Astrocyte (in vitro differentiated cells and primary cell): ENCODE results near the gene HOXA13. TPM values are rescaled to one million over a fixed set of nuclear protein-coding genes. Genes with fewer than 3 reads are reported as not detected.

Experiments
- DNase-seq: peaks from one replicate; pipeline ENCODE4 v3.0.0-alpha.2; 2010; ENCODE audit warnings: low read depth
- FAIRE-seq: peaks from 2 replicates; lab custom pipeline; 2011; peaks lifted over from hg19 to GRCh38; lab: Jason Lieb, UNC
- H2AFZ ChIP-seq: 2 replicates; pipeline ENCODE4 v1.6.0; 2012; ENCODE audit warnings: low read depth, low read length, inconsistent platforms
- H3K27ac ChIP-seq: 2 replicates; pipeline ENCODE4 v1.5.1; 2011; ENCODE audit warnings: low read depth, low read length, inconsistent platforms
- H3K27me3 ChIP-seq: 2 replicates; pipeline ENCODE4 v1.6.0; 2011; ENCODE audit warnings: low read length, inconsistent platforms; ENCODE audit not compliant: insufficient read depth
- H3K36me3 ChIP-seq: 2 replicates; pipeline ENCODE4 v1.5.1; 2011; ENCODE audit warnings: low read length, inconsistent platforms; ENCODE audit not compliant: insufficient read depth
- H3K4me1 ChIP-seq: 2 replicates; pipeline ENCODE4 v1.5.1; 2011; ENCODE audit warnings: low read length, inconsistent platforms; ENCODE audit not compliant: insufficient read depth
- H3K4me2 ChIP-seq: 2 replicates; pipeline ENCODE4 v1.6.0; 2012; ENCODE audit warnings: low read length, inconsistent platforms
- H3K4me3 ChIP-seq: 2 replicates; pipeline ENCODE4 v1.5.1; 2011; ENCODE audit warnings: low read depth, mild to moderate bottlenecking, low read length, inconsistent platforms; ENCODE audit not compliant: insufficient read depth
- H3K79me2 ChIP-seq: 2 replicates; pipeline ENCODE4 v1.6.0; 2012; ENCODE audit warnings: mild to moderate bottlenecking, low read length, inconsistent platforms; ENCODE audit not compliant: insufficient read depth
- H3K9ac ChIP-seq: 2 replicates; pipeline ENCODE4 v1.6.0; 2012; ENCODE audit warnings: mild to moderate bottlenecking, low read length, inconsistent platforms
- H3K9me3 ChIP-seq: 2 replicates; pipeline ENCODE4 v1.5.1; 2012; ENCODE audit warnings: low read depth, mild to moderate bottlenecking, low read length, inconsistent platforms; ENCODE audit not compliant: insufficient read depth
- H4K20me1 ChIP-seq: 2 replicates; pipeline ENCODE4 v1.6.0; 2012; ENCODE audit warnings: low read length, inconsistent platforms; ENCODE audit not compliant: insufficient read depth
- H3K27ac Mint-ChIP-seq: one replicate; pipeline ENCODE4 v1.8.0; 2021; ENCODE audit warnings: mild to moderate bottlenecking, mixed read lengths; ENCODE audit not compliant: unreplicated experiment
- H3K27me3 Mint-ChIP-seq: one replicate; pipeline ENCODE4 v1.8.0; 2021; ENCODE audit warnings: low read depth, mixed read lengths; ENCODE audit not compliant: unreplicated experiment
- H3K36me3 Mint-ChIP-seq: one replicate; pipeline ENCODE4 v1.8.0; 2021; ENCODE audit warnings: low read depth, mixed read lengths; ENCODE audit not compliant: unreplicated experiment
- H3K4me1 Mint-ChIP-seq: one replicate; pipeline ENCODE4 v1.8.0; 2021; ENCODE audit warnings: low read depth, mixed read lengths; ENCODE audit not compliant: unreplicated experiment
- H3K4me3 Mint-ChIP-seq: one replicate; pipeline ENCODE4 v1.8.0; 2021; ENCODE audit warnings: mild to moderate bottlenecking, moderate library complexity, mixed read lengths; ENCODE audit not compliant: unreplicated experiment
- H3K9me3 Mint-ChIP-seq: one replicate; pipeline ENCODE4 v1.8.0; 2021; ENCODE audit warnings: mild to moderate bottlenecking, mixed read lengths; ENCODE audit not compliant: unreplicated experiment
- CTCF ChIP-seq: IDR thresholded peaks from 2 replicates; pipeline ENCODE4 v1.5.1; 2011; ENCODE audit warnings: low read depth, mild to moderate bottlenecking, inconsistent platforms, low read length, moderate library complexity; ENCODE audit not compliant: insufficient read depth
- EZH2 ChIP-seq: IDR thresholded peaks from 2 replicates; pipeline ENCODE4 v1.6.1; 2012; ENCODE audit warnings: mild to moderate bottlenecking, low read length, inconsistent platforms; ENCODE audit not compliant: insufficient read depth
- total RNA-seq: library from RNA; stranded (reverse); gene quantifications from 2 replicates; pipeline ENCODE4 v1.2.1, GENCODE V29; 2021

The HOXA13 gene
- total RNA-seq, 1 donor from 2014 or later = not detected

DNA sequence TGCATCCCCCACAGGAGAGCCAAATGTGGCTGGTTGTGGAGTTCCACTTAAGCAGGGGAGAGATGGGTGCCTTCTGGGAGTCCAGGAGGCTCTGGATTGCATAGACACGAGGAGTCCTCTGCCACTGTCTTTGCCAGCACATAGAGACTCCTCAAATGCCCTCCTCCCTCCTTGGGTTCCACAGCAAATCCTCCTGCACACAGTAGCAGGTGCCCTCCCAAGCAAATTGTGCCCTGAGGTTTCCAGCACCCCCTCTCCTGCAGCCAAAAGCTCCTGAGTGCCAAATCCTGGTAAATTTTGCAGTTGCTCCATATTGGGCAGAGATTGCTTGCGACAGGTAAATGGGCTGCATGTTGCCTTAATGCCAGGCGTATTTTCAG lies 48.5 kb upstream of the HOXA13 start:
- peaks cover 13% of the 10 kb centered on the region for H3K9me3 Mint-ChIP-seq
- no peak overlapping the region for H3K27ac ChIP-seq
- H3K9me3 ChIP-seq = peaks cover 14% of the 10 kb centered on the region
- H3K36me3 ChIP-seq = no peaks in the 10 kb centered on the region
- TF ChIP-seq CTCF = no peak
- TF ChIP-seq EZH2 = no peak
- H3K4me2 ChIP-seq = no peak overlapping the region
- FAIRE-seq (no peak), DNase-seq (no peak)
- H3K79me2 ChIP-seq = no peaks in the 10 kb centered on the region
- no peak overlapping the region for H2AFZ ChIP-seq
- no peaks in the 10 kb centered on the region for H3K4me1 ChIP-seq
- peaks cover 93% of the 10 kb centered on the region for H3K27me3 Mint-ChIP-seq
- H3K4me1 Mint-ChIP-seq = no peaks in the 10 kb centered on the region
- no peak overlapping the region for H3K4me3 Mint-ChIP-seq
- H3K4me3 ChIP-seq = no peak overlapping the region
- H3K27me3 ChIP-seq = peaks cover 96% of the 10 kb centered on the region
- H3K9ac ChIP-seq = no peak overlapping the region
- H3K36me3 Mint-ChIP-seq = peaks cover 6% of the 10 kb centered on the region
- no peak overlapping the region for H3K27ac Mint-ChIP-seq
- H4K20me1 ChIP-seq = peaks cover 10% of the 10 kb centered on the region

DNA sequence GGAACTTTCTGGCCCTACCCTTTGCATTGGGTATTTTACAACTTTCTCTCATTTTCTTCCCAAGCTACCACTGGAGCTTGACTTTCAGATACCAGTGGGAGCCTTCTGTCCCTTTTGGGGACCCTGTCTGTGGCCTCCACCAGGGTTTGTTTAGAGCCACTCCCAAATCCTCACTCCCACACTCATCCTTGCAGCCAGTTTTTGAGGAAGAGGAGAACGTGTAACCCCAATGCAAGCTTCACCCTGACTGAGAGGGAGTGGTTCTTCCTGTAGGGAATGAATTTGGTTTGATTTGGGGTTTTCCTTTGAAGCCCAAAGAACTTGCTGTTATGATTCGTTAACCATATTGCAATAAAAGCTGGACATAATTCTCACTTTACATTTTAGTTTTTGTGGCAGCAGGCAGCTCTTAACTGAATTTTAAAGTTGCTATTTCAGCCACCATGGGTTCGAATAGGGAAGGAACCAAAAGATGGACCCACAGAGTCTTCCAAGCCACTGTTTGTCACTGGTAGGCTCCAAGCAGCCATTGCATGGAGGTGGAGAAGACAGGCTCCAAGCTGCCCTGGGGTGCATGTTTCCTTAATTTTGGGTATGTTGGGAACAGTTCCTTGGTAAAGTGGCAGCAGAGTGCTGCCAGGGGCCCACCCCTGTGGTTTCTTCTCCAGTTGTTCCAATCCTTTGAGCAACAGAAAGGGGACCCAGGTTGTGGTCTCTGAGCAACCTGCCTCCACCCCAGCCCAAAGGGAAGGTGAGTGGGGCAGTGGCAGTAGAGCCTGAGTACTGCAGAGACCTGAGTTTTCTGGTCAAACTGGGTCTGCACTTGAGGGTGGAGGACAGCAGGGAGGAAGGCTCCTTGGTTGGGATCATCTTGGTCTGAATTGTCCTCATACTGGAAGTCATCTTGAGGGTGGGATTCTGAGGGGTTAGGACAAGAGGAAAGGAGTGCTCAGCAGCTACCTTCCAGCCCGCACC lies 47.8 kb upstream of the HOXA13 start:
- peaks cover 10% of the 10 kb centered on the region for H3K9me3 Mint-ChIP-seq
- Histone ChIP-seq H3K9ac (no peak overlapping the region), H4K20me1 (peaks cover 10% of the 10 kb centered on the region), H3K36me3 (no peaks in the 10 kb centered on the region), H3K9me3 (peaks cover 14% of the 10 kb centered on the region), H3K4me1 (no peaks in the 10 kb centered on the region), H3K4me3 (no peak overlapping the region), H3K27me3 (peaks cover 95% of the 10 kb centered on the region), H3K27ac (no peak overlapping the region), H3K79me2 (no peaks in the 10 kb centered on the region), H3K4me2 (no peak overlapping the region), H2AFZ (no peak overlapping the region)
- TF ChIP-seq CTCF (no peak), EZH2 (no peak)
- H3K4me1 Mint-ChIP-seq = no peaks in the 10 kb centered on the region
- H3K4me3 Mint-ChIP-seq = no peak overlapping the region
- no peak overlapping the region for H3K27ac Mint-ChIP-seq
- FAIRE-seq (no peak), DNase-seq (no peak)
- peaks cover 6% of the 10 kb centered on the region for H3K36me3 Mint-ChIP-seq
- H3K27me3 Mint-ChIP-seq = peaks cover 88% of the 10 kb centered on the region

DNA sequence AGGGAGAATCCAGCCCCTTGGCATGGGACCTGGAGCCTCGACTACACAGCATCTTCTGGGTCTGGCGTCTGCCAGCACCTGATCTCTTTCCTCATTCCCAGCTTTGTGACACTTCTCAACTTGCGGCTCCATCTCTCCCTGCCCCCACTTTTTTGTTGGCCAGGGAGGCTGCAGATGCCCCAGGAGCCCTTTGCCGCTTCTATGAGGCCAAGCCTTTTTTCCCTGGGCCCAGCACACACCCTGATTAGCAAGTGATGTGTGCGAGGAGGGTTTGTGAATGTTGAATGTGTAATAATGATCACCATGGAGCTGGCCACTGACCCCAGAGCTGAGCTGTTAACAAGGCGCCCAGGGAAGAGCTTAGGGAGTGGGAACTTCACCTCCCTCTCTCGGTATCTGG lies 47.1 kb upstream of the HOXA13 start:
- no peaks in the 10 kb centered on the region for H3K36me3 ChIP-seq
- Mint-ChIP-seq H3K4me1 (peaks cover 3% of the 10 kb centered on the region), H3K27ac (no peak overlapping the region), H3K36me3 (peaks cover 6% of the 10 kb centered on the region), H3K9me3 (peaks cover 10% of the 10 kb centered on the region), H3K27me3 (peaks cover 87% of the 10 kb centered on the region), H3K4me3 (no peak overlapping the region)
- FAIRE-seq (no peak), DNase-seq (no peak)
- H3K79me2 ChIP-seq = no peaks in the 10 kb centered on the region
- H3K27me3 ChIP-seq = peaks cover 94% of the 10 kb centered on the region
- peaks cover 10% of the 10 kb centered on the region for H4K20me1 ChIP-seq
- no peaks in the 10 kb centered on the region for H3K4me1 ChIP-seq
- no peak overlapping the region for H3K9ac ChIP-seq
- H3K4me3 ChIP-seq = no peak overlapping the region
- no peak for TF ChIP-seq CTCF
- no peak for TF ChIP-seq EZH2
- H2AFZ ChIP-seq = no peak overlapping the region
- H3K4me2 ChIP-seq = no peak overlapping the region
- H3K27ac ChIP-seq = no peak overlapping the region
- peaks cover 14% of the 10 kb centered on the region for H3K9me3 ChIP-seq
